Muscle of arm (tissue), 12 donors: Measurements from ENCODE around the gene UNC5A. TPM values are rescaled to one million over a fixed set of nuclear protein-coding genes. Genes with fewer than 3 reads are reported as not detected.
"Not testable (repeated sequence)": the region's sequence is repeated elsewhere in the genome, so short reads cannot be mapped to it uniquely, and the experiment has no call there.

Experiments
- DNase-seq: peaks from one replicate; pipeline ENCODE4 v3.0.0-alpha.2; 2013
- polyA plus RNA-seq, 12 donors: library from polyadenylated mRNA; unstranded; fragments of 120-200 nt; gene quantifications; one replicate each; pipeline ENCODE4 v1.2.1, GENCODE V29; 2013; ENCODE audit not compliant: insufficient read length in 12 of 12

The UNC5A gene
- polyA plus RNA-seq, 12 donors, result 0.67 to 1.8 (median 1.3) TPM; not detected in 2

GRCh38 chr5:176863041-176863764 lies 52.8 kb downstream of the UNC5A start:
- no peak for DNase-seq

DNA sequence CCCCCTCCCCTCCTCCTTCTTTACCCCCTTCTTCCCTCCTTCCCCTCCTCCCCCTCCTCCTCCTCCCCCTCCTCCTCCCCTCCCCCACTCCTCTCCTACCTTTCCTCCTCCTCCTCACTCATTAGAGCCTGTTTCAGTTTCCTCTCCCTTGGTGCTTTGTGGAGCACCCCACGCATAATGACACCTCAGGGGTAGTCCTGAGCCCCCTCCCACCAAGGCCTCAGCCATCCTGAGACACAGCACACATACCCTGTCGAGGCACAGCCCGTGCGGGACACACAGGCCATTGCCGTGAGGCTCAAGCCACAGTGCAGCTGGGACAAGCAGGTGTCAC lies 53.4 kb downstream of the UNC5A start:
- no peak for DNase-seq

DNA sequence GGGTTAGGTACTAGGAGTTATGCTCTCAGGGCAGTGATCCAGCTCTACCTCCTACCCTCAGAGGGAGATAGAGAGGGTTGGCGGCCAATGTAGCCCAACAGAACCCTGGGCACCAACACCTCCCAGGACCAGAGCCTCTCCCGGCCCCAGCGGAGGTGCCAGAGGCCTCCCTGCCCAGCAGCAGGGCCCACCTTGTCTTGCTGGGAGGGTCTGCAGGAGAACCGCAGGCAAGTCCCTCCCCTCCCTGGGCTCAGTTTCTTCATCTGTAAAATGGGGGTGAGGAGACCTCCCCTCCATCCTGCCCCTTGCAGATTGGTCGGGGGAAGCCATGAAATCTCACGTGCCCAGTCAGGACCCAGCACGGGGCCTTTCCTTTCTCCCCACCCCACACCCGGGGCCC lies 54.4 kb downstream of the UNC5A start:
- DNase-seq, result no peak

GRCh38 chr5:176865964-176866363 lies 55.6 kb downstream of the UNC5A start:
- no peak for DNase-seq

GRCh38 chr5:176866707-176867310 lies 56.5 kb downstream of the UNC5A start:
- no peak for DNase-seq

DNA sequence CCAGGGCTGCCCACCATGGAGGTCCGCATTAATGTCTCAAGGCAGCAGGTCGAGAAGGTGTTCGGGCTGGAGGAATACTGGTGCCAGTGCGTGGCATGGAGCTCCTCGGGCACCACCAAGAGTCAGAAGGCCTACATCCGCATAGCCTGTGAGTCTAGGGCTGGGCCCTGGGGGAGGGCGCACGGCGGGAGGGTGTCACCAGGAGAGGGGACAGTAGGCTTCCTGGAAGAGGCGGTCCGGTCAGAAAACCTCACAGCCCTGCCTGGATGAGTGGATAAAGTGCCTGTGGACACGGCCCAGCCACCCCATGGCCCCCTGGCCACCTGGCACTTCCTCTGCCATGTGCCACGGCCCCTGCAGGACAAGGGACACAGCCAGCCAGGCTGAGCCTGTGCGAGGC lies 57.8 kb downstream of the UNC5A start:
- no peak for DNase-seq

DNA sequence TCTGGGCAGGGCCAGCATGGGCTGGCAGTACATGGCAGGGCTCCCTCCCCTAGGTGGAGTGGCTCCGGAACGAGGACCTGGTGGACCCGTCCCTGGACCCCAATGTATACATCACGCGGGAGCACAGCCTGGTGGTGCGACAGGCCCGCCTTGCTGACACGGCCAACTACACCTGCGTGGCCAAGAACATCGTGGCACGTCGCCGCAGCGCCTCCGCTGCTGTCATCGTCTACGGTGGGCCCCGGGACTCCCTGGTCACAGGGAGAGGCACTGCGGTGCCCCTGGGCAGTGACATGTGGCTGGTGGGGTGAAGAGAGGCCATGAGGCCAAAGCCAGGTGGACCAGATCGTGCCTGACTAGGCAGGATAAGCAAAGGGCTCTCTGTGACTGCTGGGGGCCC lies 58.4 kb downstream of the UNC5A start:
- no peak for DNase-seq

GRCh38 chr5:176869501-176870109 lies 59.2 kb downstream of the UNC5A start:
- no peak for DNase-seq

- no peak for DNase-seq
Measured at GRCh38 chr5:176870110-176870591, 59.8 kb downstream of the UNC5A start.

GRCh38 chr5:176870644-176871043 lies 60.3 kb downstream of the UNC5A start:
- DNase-seq, result not testable (repeated sequence)

- DNase-seq, result not testable (repeated sequence)
Measured at GRCh38 chr5:176872586-176872985, 62.2 kb downstream of the UNC5A start.

DNA sequence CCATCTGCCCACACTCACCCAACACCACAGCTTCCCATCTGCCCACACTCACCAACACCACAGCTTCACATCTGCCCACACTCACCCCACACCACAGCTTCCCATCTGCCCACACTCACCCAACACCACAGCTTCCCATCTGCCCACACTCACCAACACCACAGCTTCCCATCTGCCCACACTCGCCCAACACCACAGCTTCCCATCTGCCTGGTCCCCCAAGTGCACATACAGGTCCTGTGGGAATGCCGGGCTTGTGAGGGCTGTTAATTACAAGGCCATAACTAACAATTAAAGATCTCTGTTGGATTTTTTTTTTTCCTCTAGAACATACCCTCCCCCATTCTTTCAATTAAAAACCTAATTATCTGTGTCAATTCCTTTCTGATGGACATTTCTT lies 62.7 kb downstream of the UNC5A start:
- not testable (repeated sequence) for DNase-seq

GRCh38 chr5:176873541-176874172 lies 63.3 kb downstream of the UNC5A start:
- DNase-seq, result peak; percentile 45

- DNase-seq, result no peak
Measured at GRCh38 chr5:176874198-176874780, 63.9 kb downstream of the UNC5A start.

DNA sequence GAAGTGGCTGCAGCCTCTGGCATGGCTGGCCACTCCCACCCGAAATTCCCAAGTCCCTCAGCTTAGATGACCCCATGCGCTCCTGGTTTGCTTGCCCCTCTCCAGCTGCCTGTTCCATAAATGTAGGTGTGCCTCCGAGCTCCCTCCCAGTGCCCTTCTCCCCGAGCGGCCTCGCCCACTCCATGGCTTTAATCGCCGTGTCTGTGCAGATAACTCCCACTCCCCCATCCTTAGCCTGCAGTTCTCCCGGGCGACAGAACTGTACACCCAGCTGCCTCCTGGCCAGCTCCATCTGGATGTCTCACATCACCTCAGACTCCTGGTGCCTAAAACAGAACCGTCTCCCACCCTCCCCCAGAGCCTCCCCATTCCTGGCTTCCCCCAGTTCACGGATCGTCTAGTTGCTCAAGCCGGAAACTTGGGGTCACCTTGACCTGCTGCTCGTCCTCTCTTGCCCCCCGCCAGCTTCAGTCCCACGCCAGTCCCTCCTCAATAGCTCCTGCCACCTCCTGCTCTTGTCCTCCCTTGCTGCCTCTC lies 64.7 kb downstream of the UNC5A start:
- no peak for DNase-seq

- no peak for DNase-seq
Measured at GRCh38 chr5:176875783-176876505, 65.6 kb downstream of the UNC5A start.

DNA sequence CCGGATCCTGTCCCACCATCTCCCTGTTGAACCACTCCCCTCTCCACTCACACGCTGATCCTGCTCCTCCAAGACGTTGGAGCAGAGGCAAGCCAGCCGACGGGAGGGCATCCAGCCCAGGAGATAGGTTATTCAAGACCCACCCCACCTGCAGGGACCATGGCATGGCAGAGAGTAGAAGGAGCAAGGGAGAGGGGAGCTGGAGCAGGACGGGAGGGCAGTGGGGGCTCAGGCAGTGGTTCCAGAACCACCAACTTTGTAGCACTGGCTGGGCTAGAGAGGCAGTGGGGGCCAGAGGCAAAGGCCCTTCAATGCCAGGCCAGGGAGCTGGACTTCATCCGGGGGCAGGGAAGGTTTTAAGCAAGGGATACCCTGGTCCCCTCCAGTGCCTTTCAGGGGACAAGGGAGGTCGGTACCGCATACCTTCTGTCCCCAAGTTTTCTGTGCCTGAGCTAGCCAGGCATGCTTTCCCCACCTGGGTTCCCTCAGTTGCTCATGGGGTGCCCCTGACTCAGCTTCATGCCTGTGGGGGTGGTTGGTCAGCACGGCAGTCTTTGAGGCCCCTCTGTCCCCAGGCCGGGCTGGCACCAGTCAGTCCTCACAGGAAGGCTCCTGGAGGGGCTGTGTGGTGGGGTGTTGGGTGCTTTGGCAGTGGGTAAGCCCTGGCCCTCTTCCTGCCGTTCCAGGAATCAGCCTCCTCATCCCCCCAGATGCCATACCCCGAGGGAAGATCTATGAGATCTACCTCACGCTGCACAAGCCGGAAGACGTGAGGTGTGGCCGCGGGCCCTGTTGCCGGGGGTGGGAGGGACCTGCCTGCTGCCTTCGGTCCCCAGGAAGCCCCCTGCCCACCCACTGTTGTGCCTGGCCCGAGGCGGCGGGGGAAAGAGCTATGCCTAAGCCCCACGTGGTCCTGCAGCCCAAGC lies 66.4 kb downstream of the UNC5A start:
- no peak for DNase-seq

DNA sequence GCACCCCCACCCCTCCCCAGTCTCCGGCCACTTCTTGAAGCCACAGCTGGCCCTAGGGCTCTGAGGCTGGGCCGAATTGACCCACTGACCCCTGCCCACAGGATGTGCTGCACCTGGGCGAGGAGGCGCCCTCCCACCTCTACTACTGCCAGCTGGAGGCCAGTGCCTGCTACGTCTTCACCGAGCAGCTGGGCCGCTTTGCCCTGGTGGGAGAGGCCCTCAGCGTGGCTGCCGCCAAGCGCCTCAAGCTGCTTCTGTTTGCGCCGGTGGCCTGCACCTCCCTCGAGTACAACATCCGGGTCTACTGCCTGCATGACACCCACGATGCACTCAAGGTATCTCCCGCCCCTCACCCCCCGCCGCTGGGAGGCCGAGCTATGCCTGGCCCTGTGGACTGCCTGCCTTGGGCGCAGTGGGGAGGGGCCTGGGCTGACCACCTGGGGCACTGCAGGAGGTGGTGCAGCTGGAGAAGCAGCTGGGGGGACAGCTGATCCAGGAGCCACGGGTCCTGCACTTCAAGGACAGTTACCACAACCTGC lies 67.5 kb downstream of the UNC5A start:
- DNase-seq, result no peak

- DNase-seq, result no peak
Measured at GRCh38 chr5:176878463-176878862, 68.1 kb downstream of the UNC5A start.
